Measurements from ENCODE around the gene PAX8.

- TF ChIP-seq CTCF (IDR thresholded peaks at IDR 0.05), result no peak
- TF ChIP-seq POLR2A (IDR thresholded peaks at IDR 0.05), result no peak
Observed at GRCh38 chr2:113206251-113206650, 72.5 kb downstream of the PAX8 start.

Data from heart left ventricle (tissue), 13 donors.